ENCODE results near the gene MRAS.

The MRAS gene

GRCh38 chr3:138443521-138444503, 95.4 kb downstream of the MRAS start:
- H3K27ac ChIP-seq = no peak overlapping the region
- H4K20me1 ChIP-seq (ENCODE audit: insufficient read depth) = no peaks in the 10 kb centered on the region
- H3K9ac ChIP-seq = no peak overlapping the region
- H3K4me3 ChIP-seq (IDR thresholded peaks at IDR 0.05; ENCODE audit: insufficient read depth, low read depth, low read length) = no peak overlapping the region
- no peak for TF ChIP-seq CTCF (conservative IDR thresholded peaks at IDR 0.05; ENCODE audit: low read depth, low read length)
- no peaks in the 10 kb centered on the region for H3K4me1 ChIP-seq (ENCODE audit: low read depth, poor library complexity, severe bottlenecking)
- no peak overlapping the region for H2AFZ ChIP-seq (ENCODE audit: low read depth)
- H3K79me2 ChIP-seq (ENCODE audit: insufficient read depth, low read depth) = no peaks in the 10 kb centered on the region
- no peaks in the 10 kb centered on the region for H3K36me3 ChIP-seq (ENCODE audit: insufficient read depth)
- H3K4me2 ChIP-seq = no peak overlapping the region
- no peaks in the 10 kb centered on the region for H3K27me3 ChIP-seq (ENCODE audit: insufficient read depth, low read depth)

- H3K36me3 ChIP-seq (ENCODE audit: insufficient read depth) = no peaks in the 10 kb centered on the region
- H3K4me2 ChIP-seq = no peak overlapping the region
- TF ChIP-seq CTCF (conservative IDR thresholded peaks at IDR 0.05; ENCODE audit: low read depth, low read length) = no peak
- H2AFZ ChIP-seq (ENCODE audit: low read depth) = no peak overlapping the region
- no peaks in the 10 kb centered on the region for H3K79me2 ChIP-seq (ENCODE audit: insufficient read depth, low read depth)
- H3K9ac ChIP-seq = no peak overlapping the region
- no peaks in the 10 kb centered on the region for H4K20me1 ChIP-seq (ENCODE audit: insufficient read depth)
- H3K27ac ChIP-seq = no peak overlapping the region
- H3K4me3 ChIP-seq (IDR thresholded peaks at IDR 0.05; ENCODE audit: insufficient read depth, low read depth, low read length) = no peak overlapping the region
- no peaks in the 10 kb centered on the region for H3K27me3 ChIP-seq (ENCODE audit: insufficient read depth, low read depth)
- no peaks in the 10 kb centered on the region for H3K4me1 ChIP-seq (ENCODE audit: low read depth, poor library complexity, severe bottlenecking)
Measured at GRCh38 chr3:138445236-138445635, 96.9 kb downstream of the MRAS start.

- H3K4me3 ChIP-seq (IDR thresholded peaks at IDR 0.05; ENCODE audit: insufficient read depth, low read depth, low read length) = no peak overlapping the region
- no peaks in the 10 kb centered on the region for H3K4me1 ChIP-seq (ENCODE audit: low read depth, poor library complexity, severe bottlenecking)
- TF ChIP-seq CTCF (conservative IDR thresholded peaks at IDR 0.05; ENCODE audit: low read depth, low read length) = no peak
- H4K20me1 ChIP-seq (ENCODE audit: insufficient read depth) = no peaks in the 10 kb centered on the region
- no peak overlapping the region for H2AFZ ChIP-seq (ENCODE audit: low read depth)
- no peak overlapping the region for H3K9ac ChIP-seq
- H3K36me3 ChIP-seq (ENCODE audit: insufficient read depth) = no peaks in the 10 kb centered on the region
- no peak overlapping the region for H3K27ac ChIP-seq
- no peak overlapping the region for H3K4me2 ChIP-seq
- H3K79me2 ChIP-seq (ENCODE audit: insufficient read depth, low read depth) = no peaks in the 10 kb centered on the region
- no peaks in the 10 kb centered on the region for H3K27me3 ChIP-seq (ENCODE audit: insufficient read depth, low read depth)
Measured at GRCh38 chr3:138445654-138446053, 97.3 kb downstream of the MRAS start.

- H2AFZ ChIP-seq (ENCODE audit: low read depth) = no peak overlapping the region
- TF ChIP-seq CTCF (conservative IDR thresholded peaks at IDR 0.05; ENCODE audit: low read depth, low read length) = no peak
- H3K4me2 ChIP-seq = no peak overlapping the region
- no peaks in the 10 kb centered on the region for H3K27me3 ChIP-seq (ENCODE audit: insufficient read depth, low read depth)
- no peak overlapping the region for H3K4me3 ChIP-seq (IDR thresholded peaks at IDR 0.05; ENCODE audit: insufficient read depth, low read depth, low read length)
- no peaks in the 10 kb centered on the region for H4K20me1 ChIP-seq (ENCODE audit: insufficient read depth)
- H3K4me1 ChIP-seq (ENCODE audit: low read depth, poor library complexity, severe bottlenecking) = no peaks in the 10 kb centered on the region
- no peaks in the 10 kb centered on the region for H3K36me3 ChIP-seq (ENCODE audit: insufficient read depth)
- H3K27ac ChIP-seq = no peak overlapping the region
- H3K79me2 ChIP-seq (ENCODE audit: insufficient read depth, low read depth) = no peaks in the 10 kb centered on the region
- H3K9ac ChIP-seq = no peak overlapping the region
Measured at GRCh38 chr3:138448631-138449030, 100.3 kb downstream of the MRAS start.

Data from KMS-11 (cell line).